Measurements from ENCODE around the gene CTTNBP2NL. TPM values are rescaled to one million over a fixed set of nuclear protein-coding genes. Genes with fewer than 3 reads are reported as not detected.
"Not testable (repeated sequence)": the region's sequence is repeated elsewhere in the genome, so short reads cannot be mapped to it uniquely, and the experiment has no call there.

Gene CTTNBP2NL
- total RNA-seq, 2 experiments from 2014 or later, result 0.47 to 0.57 TPM

DNA sequence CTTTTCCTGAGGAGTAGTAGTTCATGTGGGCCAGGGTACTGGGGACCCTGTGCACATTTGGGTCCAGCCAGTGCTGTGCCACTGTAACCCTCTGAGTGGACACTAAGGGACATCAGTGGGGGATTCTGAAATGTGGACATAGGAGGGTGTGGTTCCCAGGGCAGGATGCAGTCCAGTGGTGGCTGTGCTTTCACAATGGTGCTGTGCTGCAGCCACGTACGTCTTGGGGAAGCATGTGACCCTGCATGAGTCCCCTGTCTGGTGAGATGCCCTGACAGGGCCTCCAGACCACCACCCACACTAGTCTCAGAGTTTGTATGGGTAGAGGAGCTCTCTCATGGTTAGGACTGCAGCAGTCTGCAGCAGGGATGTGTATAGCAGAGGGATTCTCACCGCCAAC, 75.0 kb downstream of the CTTNBP2NL start:
- Mint-ChIP-seq H3K4me3 (no peak overlapping the region), H3K36me3 (no peaks in the 10 kb centered on the region), H3K27ac (no peak overlapping the region), H3K4me1 (peaks cover 4% of the 10 kb centered on the region), H3K9me3 (peaks cover 1% of the 10 kb centered on the region), H3K27me3 (peaks cover 36% of the 10 kb centered on the region)
- DNase-seq (no peak), ATAC-seq (ENCODE audit: low read depth) (no peak)
- POLR2A ChIA-PET, result no interaction called here

DNA sequence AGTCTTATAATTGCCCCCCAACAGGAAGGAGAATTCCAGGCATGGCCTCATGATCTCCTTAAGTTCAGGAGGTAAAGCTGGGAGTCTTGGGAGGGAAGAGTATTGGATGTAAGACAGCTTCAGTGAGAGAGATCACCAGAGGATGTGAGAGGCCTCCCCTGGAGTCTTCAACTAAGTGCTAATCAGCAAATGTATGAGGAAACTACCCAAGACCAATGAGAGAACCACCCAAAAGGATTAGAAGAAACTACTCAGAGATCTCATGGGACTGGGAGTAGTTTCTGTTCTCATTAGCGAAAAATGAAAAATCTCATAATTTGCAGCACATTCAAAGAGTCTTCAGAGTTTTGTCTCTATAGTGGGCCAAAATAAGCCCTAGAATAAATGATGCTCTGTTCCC, 76.1 kb downstream of the CTTNBP2NL start:
- no peak overlapping the region for H3K4me3 Mint-ChIP-seq
- peaks cover 38% of the 10 kb centered on the region for H3K27me3 Mint-ChIP-seq
- H3K4me1 Mint-ChIP-seq, result no peaks in the 10 kb centered on the region
- no peak for ATAC-seq (ENCODE audit: low read depth)
- H3K36me3 Mint-ChIP-seq, result no peaks in the 10 kb centered on the region
- POLR2A ChIA-PET, result no interaction called here
- no peak overlapping the region for H3K27ac Mint-ChIP-seq
- peaks cover 8% of the 10 kb centered on the region for H3K9me3 Mint-ChIP-seq
- DNase-seq, result no peak

DNA sequence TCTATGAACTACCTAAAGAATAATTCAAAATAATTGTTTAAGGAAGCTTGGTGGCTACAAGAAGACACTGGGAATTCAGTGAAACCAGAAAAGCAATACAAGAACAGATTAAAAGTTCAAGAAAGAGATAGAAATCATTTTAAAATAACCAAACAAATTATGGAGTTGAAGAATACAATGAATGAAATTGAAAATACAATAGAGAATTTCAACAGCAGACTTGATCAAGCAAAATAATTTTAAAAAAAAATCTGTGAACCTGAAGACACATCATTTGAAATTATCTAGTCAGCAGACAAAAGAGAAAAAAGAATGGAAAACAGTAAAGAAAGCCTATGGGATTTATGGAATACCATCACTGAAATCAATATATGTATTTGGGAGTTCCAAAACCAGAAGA, 81.5 kb downstream of the CTTNBP2NL start:
- POLR2A ChIA-PET, result no interaction called here
- no peak overlapping the region for H3K4me3 Mint-ChIP-seq
- no peak overlapping the region for H3K27ac Mint-ChIP-seq
- ATAC-seq (ENCODE audit: low read depth) (no peak), DNase-seq (no peak)
- no peaks in the 10 kb centered on the region for H3K4me1 Mint-ChIP-seq
- H3K27me3 Mint-ChIP-seq, result peaks cover 24% of the 10 kb centered on the region
- H3K9me3 Mint-ChIP-seq, result peaks cover 17% of the 10 kb centered on the region
- H3K36me3 Mint-ChIP-seq, result peaks cover 3% of the 10 kb centered on the region

- Mint-ChIP-seq H3K4me1 (no peaks in the 10 kb centered on the region), H3K4me3 (no peak overlapping the region), H3K27ac (no peak overlapping the region), H3K9me3 (peaks cover 17% of the 10 kb centered on the region), H3K27me3 (peaks cover 25% of the 10 kb centered on the region), H3K36me3 (peaks cover 3% of the 10 kb centered on the region)
- DNase-seq (no peak), ATAC-seq (ENCODE audit: low read depth) (no peak)
- POLR2A ChIA-PET, result no interaction called here
Observed at GRCh38 chr1:112478314-112478713, 82.3 kb downstream of the CTTNBP2NL start.

- H3K4me1 Mint-ChIP-seq; H3K27ac Mint-ChIP-seq; H3K36me3 Mint-ChIP-seq; ATAC-seq (ENCODE audit: low read depth); H3K9me3 Mint-ChIP-seq; H3K4me3 Mint-ChIP-seq; DNase-seq; POLR2A ChIA-PET: not testable (repeated sequence)
- H3K27me3 Mint-ChIP-seq, result peaks cover 28% of the 10 kb centered on the region
Observed at GRCh38 chr1:112486063-112486462, 90.0 kb downstream of the CTTNBP2NL start.

DNA sequence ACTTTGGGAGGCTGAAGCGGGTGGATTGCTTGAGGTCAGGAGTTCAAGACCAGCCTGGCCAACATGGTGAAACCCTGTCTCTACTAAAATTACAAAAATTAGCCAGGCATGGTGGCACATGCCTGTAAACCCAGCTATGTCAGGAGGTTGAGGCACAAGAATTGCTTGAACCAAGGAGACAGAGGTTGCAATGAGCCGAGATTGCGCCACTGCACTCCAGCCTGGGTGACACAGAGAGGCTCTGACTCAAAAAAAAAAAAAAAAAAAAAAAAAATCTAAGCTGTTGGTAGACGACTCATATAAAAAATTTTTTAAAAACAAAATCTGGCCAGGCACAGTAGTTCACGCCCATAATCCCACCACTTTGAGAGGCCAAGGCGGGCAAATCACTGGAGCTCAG, 91.7 kb downstream of the CTTNBP2NL start:
- H3K36me3 Mint-ChIP-seq; H3K4me1 Mint-ChIP-seq; ATAC-seq (ENCODE audit: low read depth); H3K27ac Mint-ChIP-seq; H3K9me3 Mint-ChIP-seq; POLR2A ChIA-PET; DNase-seq; H3K4me3 Mint-ChIP-seq: not testable (repeated sequence)
- peaks cover 22% of the 10 kb centered on the region for H3K27me3 Mint-ChIP-seq

- no peak overlapping the region for H3K4me3 Mint-ChIP-seq
Observed at GRCh38 chr1:112488141-112488540, 92.1 kb downstream of the CTTNBP2NL start.

GRCh38 chr1:112492076-112492475, 96.1 kb downstream of the CTTNBP2NL start:
- ATAC-seq (ENCODE audit: low read depth), result no peak
- H3K4me1 Mint-ChIP-seq, result peaks cover 2% of the 10 kb centered on the region
- H3K9me3 Mint-ChIP-seq, result no peaks in the 10 kb centered on the region
- H3K36me3 Mint-ChIP-seq, result no peaks in the 10 kb centered on the region
- H3K27ac Mint-ChIP-seq, result no peak overlapping the region
- H3K4me3 Mint-ChIP-seq, result no peak overlapping the region
- POLR2A ChIA-PET, result no interaction called here
- DNase-seq, result no peak
- peaks cover 17% of the 10 kb centered on the region for H3K27me3 Mint-ChIP-seq

More at GRCh38 chr1:112488141-112488540, 92.1 kb downstream of the CTTNBP2NL start:
- DNase-seq, result no peak
- H3K27me3 Mint-ChIP-seq, result peaks cover 21% of the 10 kb centered on the region
- no peaks in the 10 kb centered on the region for H3K36me3 Mint-ChIP-seq
- no peak overlapping the region for H3K27ac Mint-ChIP-seq
- no peak for ATAC-seq (ENCODE audit: low read depth)
- H3K4me1 Mint-ChIP-seq, result no peaks in the 10 kb centered on the region
- POLR2A ChIA-PET, result no interaction called here
- no peaks in the 10 kb centered on the region for H3K9me3 Mint-ChIP-seq

DNA sequence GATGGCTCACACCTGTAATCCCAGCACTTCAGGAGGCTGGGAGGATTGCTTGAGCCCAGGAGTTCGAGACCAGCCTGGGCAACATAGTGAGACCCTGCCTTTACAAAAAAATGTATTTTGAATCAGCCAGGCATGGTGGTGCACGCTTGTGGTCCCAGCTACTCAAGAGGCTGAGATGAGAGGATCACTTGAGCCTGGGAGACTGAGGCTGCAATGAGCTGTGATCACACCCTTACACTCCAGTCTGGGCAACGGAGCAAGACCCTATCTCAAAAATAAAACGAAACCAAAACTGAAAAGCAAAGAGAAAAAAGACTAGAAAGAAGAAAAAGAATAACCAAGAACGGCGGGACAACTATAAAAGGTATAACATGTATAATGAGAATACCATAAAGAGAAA, 97.3 kb downstream of the CTTNBP2NL start:
- Mint-ChIP-seq H3K27me3 (peaks cover 21% of the 10 kb centered on the region), H3K36me3 (no peaks in the 10 kb centered on the region), H3K27ac (no peak overlapping the region), H3K9me3 (no peaks in the 10 kb centered on the region), H3K4me3 (no peak overlapping the region), H3K4me1 (peaks cover 2% of the 10 kb centered on the region)
- ATAC-seq (ENCODE audit: low read depth), result no peak
- DNase-seq, result no peak
- POLR2A ChIA-PET, result no interaction called here

- POLR2A ChIA-PET, result no interaction called here
- H3K27me3 Mint-ChIP-seq, result peaks cover 41% of the 10 kb centered on the region
Observed at GRCh38 chr1:112496290-112496689, 100.3 kb downstream of the CTTNBP2NL start.

GRCh38 chr1:112501810-112502641, 106.0 kb downstream of the CTTNBP2NL start:
- Mint-ChIP-seq H3K27ac (no peak overlapping the region), H3K36me3 (no peaks in the 10 kb centered on the region), H3K4me3 (peak overlapping the region; percentile 70), H3K9me3 (no peaks in the 10 kb centered on the region), H3K27me3 (peaks cover 66% of the 10 kb centered on the region), H3K4me1 (peaks cover 1% of the 10 kb centered on the region)
- ATAC-seq (ENCODE audit: low read depth) (peak; percentile 74), DNase-seq (peak; percentile 76)
- POLR2A ChIA-PET, result interaction anchor here (0.6 to 1.6 kb wide), 5 partner anchors 116 to 203 kb away, joined by 3 to 7 read pairs (median 4); partner anchors contain the start of gene ST7L

More at GRCh38 chr1:112496290-112496689, 100.3 kb downstream of the CTTNBP2NL start:
- ATAC-seq (ENCODE audit: low read depth) (no peak), DNase-seq (no peak)
- H3K27ac Mint-ChIP-seq, result no peak overlapping the region
- H3K36me3 Mint-ChIP-seq, result no peaks in the 10 kb centered on the region
- no peaks in the 10 kb centered on the region for H3K9me3 Mint-ChIP-seq
- H3K4me3 Mint-ChIP-seq, result no peak overlapping the region
- peaks cover 2% of the 10 kb centered on the region for H3K4me1 Mint-ChIP-seq

GRCh38 chr1:112502826-112503225, 106.8 kb downstream of the CTTNBP2NL start:
- Mint-ChIP-seq H3K4me3 (peak overlapping the region; percentile 37), H3K36me3 (no peaks in the 10 kb centered on the region), H3K27me3 (peaks cover 73% of the 10 kb centered on the region), H3K9me3 (no peaks in the 10 kb centered on the region), H3K27ac (no peak overlapping the region), H3K4me1 (peaks cover 1% of the 10 kb centered on the region)
- POLR2A ChIA-PET, result interaction anchor here (1.1 kb wide), 1 partner anchor 116 kb away, joined by 4 read pairs; the partner anchor contains the start of gene ST7L
- DNase-seq (no peak), ATAC-seq (ENCODE audit: low read depth) (no peak)

DNA sequence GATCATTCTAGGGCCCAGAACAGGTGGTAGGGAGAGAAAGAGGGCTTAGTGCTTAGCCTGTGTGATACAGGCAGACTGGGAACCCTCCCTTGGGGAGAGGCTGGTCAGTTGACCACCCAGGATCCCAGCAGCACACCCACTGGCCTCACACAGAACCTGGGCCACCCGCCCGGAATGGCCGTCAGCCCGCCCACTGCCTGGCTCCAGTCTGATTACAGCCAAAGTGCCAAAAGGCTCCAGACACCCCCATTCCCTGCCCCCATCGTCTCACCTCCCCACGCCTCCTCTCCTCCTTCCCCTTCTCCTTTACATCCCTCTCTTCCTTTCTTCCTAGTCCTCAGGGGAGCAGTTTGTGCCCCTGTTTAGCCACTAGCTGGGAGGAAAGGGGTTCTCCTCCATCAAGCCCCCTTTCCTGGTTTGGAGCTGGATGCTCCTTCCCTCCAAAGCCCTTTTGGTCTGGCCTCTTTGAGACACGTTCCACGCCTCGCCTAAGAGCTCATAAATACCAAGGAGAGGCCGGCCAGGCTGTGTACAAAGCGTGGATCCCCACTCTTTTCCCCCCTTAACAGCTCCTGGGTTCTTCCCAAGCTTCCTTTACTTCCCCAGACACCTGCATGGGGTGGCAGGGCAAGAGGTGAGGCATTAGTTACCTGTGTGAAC, 108.1 kb downstream of the CTTNBP2NL start:
- Mint-ChIP-seq H3K27ac (no peak overlapping the region), H3K27me3 (peaks cover 67% of the 10 kb centered on the region), H3K4me3 (no peak overlapping the region), H3K36me3 (no peaks in the 10 kb centered on the region), H3K9me3 (no peaks in the 10 kb centered on the region), H3K4me1 (peaks cover 1% of the 10 kb centered on the region)
- no peak for DNase-seq
- POLR2A ChIA-PET, result no interaction called here
- ATAC-seq (ENCODE audit: low read depth), result no peak
